Transverse colon (tissue), 3 donors: Measurements from ENCODE around the gene THSD8.

ENCODE experiments used
- CTCF ChIP-seq, 5 experiments: fragments of 200-600 bp in 3 of 5; fragments of 450-650 bp in 2 of 5; sonication (generic) in 3 of 5; IDR thresholded peaks; 1 replicate in 2 of 5; 2 replicates in 3 of 5; pipeline ENCODE4 v1.5.1; 2016 to 2017; ENCODE audit warnings: antibody characterized with exemption in 5 of 5, inconsistent platforms in 3 of 5, mild to moderate bottlenecking in 2 of 5, moderate library complexity in 1 of 5
- POLR2A ChIP-seq: fragments of 450-650 bp; IDR thresholded peaks from one replicate; pipeline ENCODE4 v1.6.1; 2016; ENCODE audit warnings: antibody characterized with exemption, mild to moderate bottlenecking, moderate library complexity

GRCh38 chr19:12759686-12760085, 42.2 kb upstream of the THSD8 start:
- no peak for TF ChIP-seq POLR2A
- no peak for TF ChIP-seq CTCF (IDR thresholded peaks at IDR 0.05)
